ENCODE measurements around the gene FHOD3.

FHOD3 gene

GRCh38 chr18:36389811-36390581 is 92.5 kb downstream of the FHOD3 start:
- TF ChIP-seq TCF12 (IDR thresholded peaks at IDR 0.05; ENCODE audit: low read depth) (no peak), MAX (IDR thresholded peaks at IDR 0.05) (no peak), USF1 (IDR thresholded peaks at IDR 0.05) (no peak), TEAD4 (IDR thresholded peaks at IDR 0.05) (no peak)

GRCh38 chr18:36391426-36392145 is 94.1 kb downstream of the FHOD3 start:
- TF ChIP-seq CREB1 (IDR thresholded peaks at IDR 0.05; ENCODE audit: low read depth) (no peak), EGR1 (IDR thresholded peaks at IDR 0.05) (no peak), TEAD4 (IDR thresholded peaks at IDR 0.05) (no peak), TAF1 (IDR thresholded peaks at IDR 0.05; ENCODE audit: low read depth) (no peak), FOXM1 (IDR thresholded peaks at IDR 0.05; ENCODE audit: borderline replicate concordance, low read depth) (no peak), USF1 (IDR thresholded peaks at IDR 0.05) (no peak), MAX (IDR thresholded peaks at IDR 0.05) (no peak), YY1 (IDR thresholded peaks at IDR 0.05; ENCODE audit: low read depth) (no peak), TCF12 (IDR thresholded peaks at IDR 0.05; ENCODE audit: low read depth) (no peak), ZBTB7A (IDR thresholded peaks at IDR 0.05; ENCODE audit: low read depth) (no peak), NFIC (IDR thresholded peaks at IDR 0.05) (no peak), RAD21 (IDR thresholded peaks at IDR 0.05; ENCODE audit: low read depth) (no peak), EP300 (IDR thresholded peaks at IDR 0.05; ENCODE audit: borderline replicate concordance) (no peak), CEBPB (IDR thresholded peaks at IDR 0.05) (no peak)
- TF ChIP-seq, protein P1, sequence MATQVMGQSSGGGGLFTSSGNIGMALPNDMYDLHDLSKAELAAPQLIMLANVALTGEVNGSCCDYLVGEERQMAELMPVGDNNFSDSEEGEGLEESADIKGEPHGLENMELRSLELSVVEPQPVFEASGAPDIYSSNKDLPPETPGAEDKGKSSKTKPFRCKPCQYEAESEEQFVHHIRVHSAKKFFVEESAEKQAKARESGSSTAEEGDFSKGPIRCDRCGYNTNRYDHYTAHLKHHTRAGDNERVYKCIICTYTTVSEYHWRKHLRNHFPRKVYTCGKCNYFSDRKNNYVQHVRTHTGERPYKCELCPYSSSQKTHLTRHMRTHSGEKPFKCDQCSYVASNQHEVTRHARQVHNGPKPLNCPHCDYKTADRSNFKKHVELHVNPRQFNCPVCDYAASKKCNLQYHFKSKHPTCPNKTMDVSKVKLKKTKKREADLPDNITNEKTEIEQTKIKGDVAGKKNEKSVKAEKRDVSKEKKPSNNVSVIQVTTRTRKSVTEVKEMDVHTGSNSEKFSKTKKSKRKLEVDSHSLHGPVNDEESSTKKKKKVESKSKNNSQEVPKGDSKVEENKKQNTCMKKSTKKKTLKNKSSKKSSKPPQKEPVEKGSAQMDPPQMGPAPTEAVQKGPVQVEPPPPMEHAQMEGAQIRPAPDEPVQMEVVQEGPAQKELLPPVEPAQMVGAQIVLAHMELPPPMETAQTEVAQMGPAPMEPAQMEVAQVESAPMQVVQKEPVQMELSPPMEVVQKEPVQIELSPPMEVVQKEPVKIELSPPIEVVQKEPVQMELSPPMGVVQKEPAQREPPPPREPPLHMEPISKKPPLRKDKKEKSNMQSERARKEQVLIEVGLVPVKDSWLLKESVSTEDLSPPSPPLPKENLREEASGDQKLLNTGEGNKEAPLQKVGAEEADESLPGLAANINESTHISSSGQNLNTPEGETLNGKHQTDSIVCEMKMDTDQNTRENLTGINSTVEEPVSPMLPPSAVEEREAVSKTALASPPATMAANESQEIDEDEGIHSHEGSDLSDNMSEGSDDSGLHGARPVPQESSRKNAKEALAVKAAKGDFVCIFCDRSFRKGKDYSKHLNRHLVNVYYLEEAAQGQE (IDR thresholded peaks at IDR 0.05; ENCODE audit: low read depth) = no peak

GRCh38 chr18:36392164-36392978 is 94.9 kb downstream of the FHOD3 start:
- no peak for TF ChIP-seq MAX (IDR thresholded peaks at IDR 0.05)
- TF ChIP-seq USF1 (IDR thresholded peaks at IDR 0.05) = no peak
- TF ChIP-seq EGR1 (IDR thresholded peaks at IDR 0.05) = no peak
- TF ChIP-seq CREB1 (IDR thresholded peaks at IDR 0.05; ENCODE audit: low read depth) = no peak
- TF ChIP-seq NFIC (IDR thresholded peaks at IDR 0.05) = no peak
- TF ChIP-seq TAF1 (IDR thresholded peaks at IDR 0.05; ENCODE audit: low read depth) = no peak
- TF ChIP-seq, protein P1 (IDR thresholded peaks at IDR 0.05; ENCODE audit: low read depth) = no peak
- no peak for TF ChIP-seq CEBPB (IDR thresholded peaks at IDR 0.05)
- no peak for TF ChIP-seq TCF12 (IDR thresholded peaks at IDR 0.05; ENCODE audit: low read depth)
- TF ChIP-seq FOXM1 (IDR thresholded peaks at IDR 0.05; ENCODE audit: borderline replicate concordance, low read depth) = no peak
- no peak for TF ChIP-seq YY1 (IDR thresholded peaks at IDR 0.05; ENCODE audit: low read depth)

DNA sequence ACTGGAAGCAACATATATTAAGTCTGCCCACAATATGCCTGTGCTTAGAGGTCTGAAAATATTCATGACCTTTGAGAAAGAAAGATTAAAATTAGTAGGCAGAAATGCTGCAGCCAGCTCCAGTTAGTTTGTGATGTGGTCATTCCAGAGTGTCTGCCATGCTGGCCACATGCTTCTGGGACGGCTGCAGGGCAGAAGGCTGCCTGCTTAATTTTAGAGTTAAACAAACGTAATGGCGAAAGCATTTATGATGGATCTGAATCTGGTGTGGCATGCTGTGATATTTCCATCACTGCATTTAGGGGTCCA is 95.4 kb downstream of the FHOD3 start:
- TF ChIP-seq ZBTB7A (IDR thresholded peaks at IDR 0.05; ENCODE audit: low read depth) (no peak), FOXM1 (IDR thresholded peaks at IDR 0.05; ENCODE audit: borderline replicate concordance, low read depth) (no peak), EP300 (IDR thresholded peaks at IDR 0.05; ENCODE audit: borderline replicate concordance) (no peak), TEAD4 (IDR thresholded peaks at IDR 0.05) (no peak)

- TF ChIP-seq CEBPB (IDR thresholded peaks at IDR 0.05) (no peak), YY1 (IDR thresholded peaks at IDR 0.05; ENCODE audit: low read depth) (no peak), RAD21 (IDR thresholded peaks at IDR 0.05; ENCODE audit: low read depth) (no peak), EGR1 (IDR thresholded peaks at IDR 0.05) (no peak), TEAD4 (IDR thresholded peaks at IDR 0.05) (no peak), CREB1 (IDR thresholded peaks at IDR 0.05; ENCODE audit: low read depth) (no peak), ZBTB7A (IDR thresholded peaks at IDR 0.05; ENCODE audit: low read depth) (no peak), TCF12 (IDR thresholded peaks at IDR 0.05; ENCODE audit: low read depth) (no peak), USF1 (IDR thresholded peaks at IDR 0.05) (no peak), NFIC (IDR thresholded peaks at IDR 0.05) (no peak), TAF1 (IDR thresholded peaks at IDR 0.05; ENCODE audit: low read depth) (no peak), MAX (IDR thresholded peaks at IDR 0.05) (no peak)
- TF ChIP-seq, protein P1 (IDR thresholded peaks at IDR 0.05; ENCODE audit: low read depth) = no peak
These were observed 97.0 kb downstream of the FHOD3 start for GRCh38 chr18:36394486-36394885.

Measured in Ishikawa (cell line).